ENCODE data around the gene VPS35L. TPM values are rescaled to one million over a fixed set of nuclear protein-coding genes. Genes with fewer than 3 reads are reported as not detected.
"Not testable (repeated sequence)": the region's sequence is repeated elsewhere in the genome, so short reads cannot be mapped to it uniquely, and the experiment has no call there.

Gene VPS35L
- total RNA-seq, 1 donor from 2014 or later = 37.8 TPM

DNA sequence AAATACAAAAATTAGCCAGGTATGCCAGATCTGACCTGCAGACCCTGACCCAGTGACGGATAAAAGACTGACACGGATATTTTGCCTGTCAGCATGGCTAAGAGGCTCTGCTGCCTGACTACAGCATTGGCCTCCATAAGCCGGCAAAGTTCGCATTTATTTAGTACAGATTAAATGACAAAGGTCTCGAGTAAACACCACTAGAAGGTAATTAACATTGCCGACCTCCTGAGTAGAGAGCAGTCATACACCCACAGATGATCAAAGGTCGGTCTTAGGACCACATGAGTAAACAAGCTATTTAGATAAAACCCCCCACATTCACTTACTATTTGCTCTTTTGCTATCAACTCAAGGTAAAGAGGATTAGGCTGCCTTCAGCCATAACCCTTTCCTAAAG lies 106.8 kb downstream of the VPS35L start:
- Mint-ChIP-seq H3K27ac (no peak overlapping the region), H3K4me3 (no peak overlapping the region), H3K27me3 (no peaks in the 10 kb centered on the region), H3K36me3 (ENCODE audit: low read depth) (peaks cover 27% of the 10 kb centered on the region), H3K9me3 (peaks cover 6% of the 10 kb centered on the region), H3K4me1 (no peaks in the 10 kb centered on the region)
- DNase-seq = no peak
- intact Hi-C loops (cut with micrococcal nuclease) = no loop called here

GRCh38 chr16:19664166-19664565 lies 108.7 kb downstream of the VPS35L start:
- no peaks in the 10 kb centered on the region for H3K27me3 Mint-ChIP-seq
- H3K4me3 Mint-ChIP-seq = no peak overlapping the region
- intact Hi-C loops (cut with micrococcal nuclease) = no loop called here
- no peaks in the 10 kb centered on the region for H3K4me1 Mint-ChIP-seq
- H3K36me3 Mint-ChIP-seq (ENCODE audit: low read depth) = peaks cover 30% of the 10 kb centered on the region
- DNase-seq = no peak
- H3K27ac Mint-ChIP-seq = no peak overlapping the region
- peaks cover 6% of the 10 kb centered on the region for H3K9me3 Mint-ChIP-seq

GRCh38 chr16:19665313-19665712 lies 109.8 kb downstream of the VPS35L start:
- DNase-seq; H3K4me3 Mint-ChIP-seq; H3K27ac Mint-ChIP-seq; intact Hi-C loops (cut with micrococcal nuclease); H3K27me3 Mint-ChIP-seq; H3K9me3 Mint-ChIP-seq; H3K4me1 Mint-ChIP-seq: not testable (repeated sequence)
- H3K36me3 Mint-ChIP-seq (ENCODE audit: low read depth) = peaks cover 33% of the 10 kb centered on the region

DNA sequence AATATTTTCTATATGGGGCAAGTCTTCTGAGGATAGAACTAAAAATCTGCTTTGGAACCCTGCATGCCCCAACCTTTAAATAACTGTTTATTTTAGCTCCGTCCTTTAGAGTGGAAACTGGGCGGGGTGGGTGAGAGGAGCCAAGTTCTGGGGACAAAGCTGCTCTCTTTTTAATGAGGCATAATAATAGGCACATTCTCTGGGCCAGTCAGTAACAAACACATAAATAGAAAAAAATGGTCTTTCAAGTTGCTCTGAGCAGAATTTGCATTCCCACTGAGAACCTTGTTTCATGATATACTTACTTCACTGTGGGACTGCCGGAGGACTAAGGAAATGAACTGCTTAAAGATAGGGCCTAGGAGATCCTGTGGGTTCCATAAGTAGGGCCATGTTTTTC lies 111.0 kb downstream of the VPS35L start:
- intact Hi-C loops (cut with micrococcal nuclease) = no loop called here
- H3K36me3 Mint-ChIP-seq (ENCODE audit: low read depth) = peaks cover 31% of the 10 kb centered on the region
- H3K9me3 Mint-ChIP-seq = peaks cover 6% of the 10 kb centered on the region
- H3K27me3 Mint-ChIP-seq = no peaks in the 10 kb centered on the region
- DNase-seq = no peak
- no peak overlapping the region for H3K27ac Mint-ChIP-seq
- H3K4me3 Mint-ChIP-seq = no peak overlapping the region
- no peaks in the 10 kb centered on the region for H3K4me1 Mint-ChIP-seq

DNA sequence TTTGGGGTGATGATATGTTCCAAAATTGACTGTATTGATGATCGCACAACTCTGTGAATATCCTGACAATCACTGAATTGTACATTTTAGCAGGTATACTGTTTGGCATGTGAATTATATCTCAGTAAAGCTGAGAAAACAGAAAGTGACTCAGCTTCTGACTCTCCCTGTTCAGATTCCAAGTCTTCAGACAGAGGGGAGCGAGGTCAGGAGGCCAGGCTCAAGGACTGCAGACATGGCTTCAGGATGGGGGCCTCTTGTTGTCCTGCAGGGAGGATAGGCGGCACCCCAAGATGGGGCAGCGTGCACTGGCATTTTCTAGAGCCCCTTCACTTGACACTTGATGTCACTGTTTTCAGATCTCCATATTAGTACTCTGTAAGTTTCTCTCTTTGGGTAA lies 116.9 kb downstream of the VPS35L start:
- no peaks in the 10 kb centered on the region for H3K4me1 Mint-ChIP-seq
- DNase-seq = no peak
- H3K4me3 Mint-ChIP-seq = no peak overlapping the region
- H3K9me3 Mint-ChIP-seq = no peaks in the 10 kb centered on the region
- H3K27ac Mint-ChIP-seq = no peak overlapping the region
- H3K27me3 Mint-ChIP-seq = no peaks in the 10 kb centered on the region
- peaks cover 12% of the 10 kb centered on the region for H3K36me3 Mint-ChIP-seq (ENCODE audit: low read depth)
- intact Hi-C loops (cut with micrococcal nuclease) = no loop called here

DNA sequence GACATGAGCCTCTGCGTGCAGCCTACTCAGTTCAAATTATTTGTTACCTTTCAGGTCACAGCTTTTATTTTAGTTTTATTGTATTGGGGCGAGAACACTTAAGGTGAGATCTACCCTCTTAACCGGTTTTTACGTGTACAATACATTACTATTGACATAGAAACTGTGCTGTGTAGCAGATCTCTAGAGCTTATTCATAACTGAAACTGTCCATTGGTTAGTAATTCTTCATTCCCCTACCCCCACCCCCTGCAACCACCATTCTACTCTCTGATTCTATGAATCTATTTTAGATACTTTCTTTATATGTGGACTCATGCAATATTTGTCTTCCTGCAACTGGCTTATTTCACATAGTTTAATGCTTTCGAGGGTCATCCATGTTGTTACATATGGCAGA lies 119.0 kb downstream of the VPS35L start:
- intact Hi-C loops (cut with micrococcal nuclease) = no loop called here
- no peak overlapping the region for H3K27ac Mint-ChIP-seq
- no peaks in the 10 kb centered on the region for H3K27me3 Mint-ChIP-seq
- no peaks in the 10 kb centered on the region for H3K9me3 Mint-ChIP-seq
- H3K36me3 Mint-ChIP-seq (ENCODE audit: low read depth) = peaks cover 5% of the 10 kb centered on the region
- no peak for DNase-seq
- no peak overlapping the region for H3K4me3 Mint-ChIP-seq
- H3K4me1 Mint-ChIP-seq = no peaks in the 10 kb centered on the region

GRCh38 chr16:19677402-19677801 lies 121.9 kb downstream of the VPS35L start:
- intact Hi-C loops (cut with micrococcal nuclease) = no loop called here

DNA sequence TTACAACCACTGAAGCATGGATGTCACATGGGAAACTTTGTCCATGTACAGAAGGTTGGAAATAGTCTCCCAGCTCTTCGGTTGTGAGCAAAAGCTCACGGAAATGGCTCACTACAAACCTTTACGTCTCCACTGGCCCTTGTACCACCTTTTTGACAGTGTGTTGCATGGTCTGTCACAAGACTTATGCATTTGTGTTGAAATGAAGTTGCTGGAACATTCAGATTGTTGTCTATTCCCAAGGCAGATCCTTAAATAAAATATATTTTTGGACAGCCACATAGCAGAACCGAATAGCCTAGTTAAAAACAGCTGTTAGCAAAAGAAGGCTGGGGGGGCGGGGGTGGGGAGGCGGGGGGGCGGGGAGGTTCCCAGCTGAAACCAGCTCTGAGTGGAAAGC lies 123.3 kb downstream of the VPS35L start:
- intact Hi-C loops (cut with micrococcal nuclease) = no loop called here

More at GRCh38 chr16:19677402-19677801, 121.9 kb downstream of the VPS35L start:
- no peak overlapping the region for H3K4me3 Mint-ChIP-seq
- no peaks in the 10 kb centered on the region for H3K27me3 Mint-ChIP-seq
- H3K36me3 Mint-ChIP-seq (ENCODE audit: low read depth) = peaks cover 5% of the 10 kb centered on the region
- DNase-seq = no peak
- H3K27ac Mint-ChIP-seq = no peak overlapping the region
- H3K4me1 Mint-ChIP-seq = no peaks in the 10 kb centered on the region
- no peaks in the 10 kb centered on the region for H3K9me3 Mint-ChIP-seq

GRCh38 chr16:19679281-19679680 lies 123.8 kb downstream of the VPS35L start:
- H3K4me3 Mint-ChIP-seq; DNase-seq; H3K27me3 Mint-ChIP-seq; H3K9me3 Mint-ChIP-seq; H3K4me1 Mint-ChIP-seq; intact Hi-C loops (cut with micrococcal nuclease); H3K27ac Mint-ChIP-seq: not testable (repeated sequence)
- H3K36me3 Mint-ChIP-seq (ENCODE audit: low read depth) = peaks cover 20% of the 10 kb centered on the region

More for the DNA sequence above, 123.3 kb downstream of the VPS35L start:
- Mint-ChIP-seq H3K4me1 (no peaks in the 10 kb centered on the region), H3K27ac (no peak overlapping the region), H3K9me3 (peaks cover 9% of the 10 kb centered on the region), H3K27me3 (no peaks in the 10 kb centered on the region), H3K36me3 (ENCODE audit: low read depth) (peaks cover 15% of the 10 kb centered on the region), H3K4me3 (no peak overlapping the region)
- no peak for DNase-seq

- Mint-ChIP-seq H3K27me3 (no peaks in the 10 kb centered on the region), H3K4me1 (no peaks in the 10 kb centered on the region), H3K27ac (no peak overlapping the region), H3K4me3 (no peak overlapping the region), H3K36me3 (ENCODE audit: low read depth) (peaks cover 35% of the 10 kb centered on the region), H3K9me3 (peaks cover 13% of the 10 kb centered on the region)
- intact Hi-C loops (cut with micrococcal nuclease) = no loop called here
- no peak for DNase-seq
Observed at GRCh38 chr16:19680881-19681340, 125.4 kb downstream of the VPS35L start.

DNA sequence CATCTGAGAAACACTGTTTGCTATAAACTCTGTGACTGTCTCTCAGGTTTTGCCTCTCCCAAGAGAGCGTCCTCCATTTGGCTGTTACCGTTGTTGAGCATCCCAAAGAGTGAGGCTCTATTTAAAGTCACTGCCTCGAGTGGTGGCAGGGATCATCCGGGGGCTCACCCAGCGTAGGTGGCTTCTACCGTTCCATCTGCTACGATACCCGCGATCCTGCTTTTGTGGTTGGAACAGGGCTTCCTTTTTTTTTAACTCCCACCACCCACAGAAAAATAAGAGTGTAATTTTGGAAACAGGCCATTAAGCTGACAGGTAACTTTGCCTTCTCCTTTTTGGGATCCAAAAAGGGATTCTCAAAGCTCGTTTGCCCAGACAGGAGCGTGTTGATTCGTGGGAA lies 126.1 kb downstream of the VPS35L start:
- no peak overlapping the region for H3K4me3 Mint-ChIP-seq
- peaks cover 13% of the 10 kb centered on the region for H3K9me3 Mint-ChIP-seq
- peaks cover 35% of the 10 kb centered on the region for H3K36me3 Mint-ChIP-seq (ENCODE audit: low read depth)
- no peaks in the 10 kb centered on the region for H3K4me1 Mint-ChIP-seq
- no peak overlapping the region for H3K27ac Mint-ChIP-seq
- H3K27me3 Mint-ChIP-seq = no peaks in the 10 kb centered on the region
- intact Hi-C loops (cut with micrococcal nuclease) = no loop called here
- no peak for DNase-seq

DNA sequence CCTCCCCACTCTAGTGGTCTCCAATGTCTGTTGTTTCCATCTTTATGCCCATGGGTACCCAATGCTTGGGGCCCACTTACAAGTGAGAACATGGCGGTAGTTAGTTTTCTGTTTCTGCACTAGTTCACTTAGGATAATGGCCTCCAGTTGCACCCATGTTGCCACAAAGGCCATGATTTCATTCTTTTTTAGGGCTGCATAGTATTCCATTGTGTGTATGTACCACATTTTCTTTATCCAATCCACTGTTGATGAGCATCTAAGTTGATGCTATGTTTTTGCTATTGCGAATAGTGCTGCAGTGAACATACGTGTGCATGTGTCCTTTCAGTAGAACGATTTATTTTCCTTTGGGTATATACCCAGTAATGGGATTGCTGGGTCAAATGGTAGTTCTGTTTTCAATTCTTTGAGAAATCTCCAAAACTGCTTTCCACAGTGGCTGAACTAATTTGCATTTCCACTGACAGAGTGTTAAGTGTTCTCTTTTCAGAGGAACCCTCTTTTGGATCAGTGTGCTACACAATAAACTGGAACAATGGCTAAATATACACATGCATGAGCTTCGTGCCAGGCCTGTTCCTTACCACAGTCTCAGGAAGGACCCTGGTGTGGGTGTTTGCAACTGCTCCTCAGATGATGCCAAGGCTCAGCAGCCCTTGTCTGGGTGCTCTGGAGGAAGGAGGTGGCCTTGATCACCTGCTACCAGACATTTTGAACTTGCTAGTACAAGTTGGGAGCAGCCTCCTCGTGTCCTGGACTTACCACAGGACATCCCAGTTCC lies 128.1 kb downstream of the VPS35L start:
- intact Hi-C loops (cut with micrococcal nuclease) = no loop called here
- no peak overlapping the region for H3K27ac Mint-ChIP-seq
- peaks cover 39% of the 10 kb centered on the region for H3K36me3 Mint-ChIP-seq (ENCODE audit: low read depth)
- no peak overlapping the region for H3K4me3 Mint-ChIP-seq
- DNase-seq = no peak
- peaks cover 4% of the 10 kb centered on the region for H3K4me1 Mint-ChIP-seq
- H3K9me3 Mint-ChIP-seq = peaks cover 13% of the 10 kb centered on the region
- no peaks in the 10 kb centered on the region for H3K27me3 Mint-ChIP-seq

GRCh38 chr16:19685176-19685575 lies 129.7 kb downstream of the VPS35L start:
- peaks cover 39% of the 10 kb centered on the region for H3K36me3 Mint-ChIP-seq (ENCODE audit: low read depth)
- no peak overlapping the region for H3K27ac Mint-ChIP-seq
- no peaks in the 10 kb centered on the region for H3K27me3 Mint-ChIP-seq
- H3K4me1 Mint-ChIP-seq = peaks cover 16% of the 10 kb centered on the region
- intact Hi-C loops (cut with micrococcal nuclease) = no loop called here
- no peak for DNase-seq
- no peak overlapping the region for H3K4me3 Mint-ChIP-seq
- peaks cover 13% of the 10 kb centered on the region for H3K9me3 Mint-ChIP-seq

DNA sequence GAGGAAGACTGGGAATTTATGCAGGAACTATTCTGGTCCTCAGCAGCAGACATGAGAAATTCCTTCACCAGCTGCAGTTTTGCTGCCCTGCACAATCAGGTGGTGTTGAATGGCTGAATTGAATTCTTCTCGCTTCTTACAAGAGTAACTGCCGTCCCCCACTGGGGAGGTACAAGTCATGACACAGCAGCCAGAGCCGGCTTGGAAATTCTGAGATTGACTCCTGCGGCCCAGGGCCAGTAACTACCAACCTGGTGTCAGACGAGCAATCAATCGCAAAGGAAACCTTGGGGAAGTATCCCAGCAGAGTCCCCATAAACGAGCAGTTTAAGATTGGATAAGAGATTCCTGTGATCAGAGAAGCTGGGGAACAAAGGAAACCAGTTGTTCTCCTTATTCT lies 131.8 kb downstream of the VPS35L start:
- peaks cover 13% of the 10 kb centered on the region for H3K9me3 Mint-ChIP-seq
- no peak overlapping the region for H3K27ac Mint-ChIP-seq
- H3K36me3 Mint-ChIP-seq (ENCODE audit: low read depth) = peaks cover 39% of the 10 kb centered on the region
- H3K4me3 Mint-ChIP-seq = no peak overlapping the region
- H3K27me3 Mint-ChIP-seq = no peaks in the 10 kb centered on the region
- peaks cover 18% of the 10 kb centered on the region for H3K4me1 Mint-ChIP-seq
- intact Hi-C loops (cut with micrococcal nuclease) = no loop called here
- DNase-seq = no peak

Data from activated CD4-positive, alpha-beta T cell treated with anti-CD3 and anti-CD28 coated beads, Interleukin-2, amount 10 ng/mL, durations not matched to agents 24 days and 14 days (primary cell).